DMS 273 treated with DMSO at 0.1 percent for 48 hours (cell line): ENCODE data around the gene SPON1.

ENCODE experiments used
- DNase-seq: peaks from one replicate; lab custom pipeline; 2025; lab: John Stamatoyannopoulos, UW

SPON1 gene

DNA sequence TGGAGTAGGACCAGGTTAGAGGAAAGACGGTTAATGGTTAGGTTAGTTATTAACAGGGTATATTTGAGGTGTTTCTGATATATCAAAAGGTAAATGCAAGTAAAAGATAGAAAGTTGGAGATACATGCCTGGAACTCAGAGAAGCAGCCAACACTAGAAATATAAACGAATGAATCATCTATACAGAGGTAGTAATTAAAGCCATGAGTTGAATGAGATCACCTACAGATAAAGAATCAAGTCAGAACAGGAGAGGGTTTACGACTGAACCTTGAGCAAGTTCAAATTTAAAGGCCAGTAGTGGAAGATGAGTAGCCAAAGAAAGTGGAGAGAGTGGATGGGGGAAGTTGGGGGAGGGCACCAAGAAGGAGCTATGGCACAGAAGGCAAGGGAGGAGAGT lies 73.9 kb downstream of the SPON1 start:
- DNase-seq, result no peak

DNA sequence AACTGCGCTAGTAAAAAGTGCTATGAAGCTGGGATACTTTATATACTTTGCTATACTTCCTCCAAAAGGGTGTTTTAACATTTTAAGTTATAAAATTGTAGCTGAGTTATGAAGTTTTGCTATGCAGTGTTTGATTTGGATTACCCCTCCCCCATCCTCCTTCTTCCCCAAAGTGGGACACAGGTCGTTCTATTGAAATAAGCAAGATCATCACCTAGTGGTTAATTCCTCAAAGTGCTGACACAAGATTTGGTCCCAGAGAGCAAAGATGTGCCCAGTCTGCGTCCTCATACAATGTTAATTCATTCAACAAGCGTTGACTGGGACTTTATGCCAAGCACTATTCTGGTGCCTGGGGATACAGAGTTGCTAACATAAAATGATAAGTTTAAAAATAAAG lies 78.5 kb downstream of the SPON1 start:
- no peak for DNase-seq

DNA sequence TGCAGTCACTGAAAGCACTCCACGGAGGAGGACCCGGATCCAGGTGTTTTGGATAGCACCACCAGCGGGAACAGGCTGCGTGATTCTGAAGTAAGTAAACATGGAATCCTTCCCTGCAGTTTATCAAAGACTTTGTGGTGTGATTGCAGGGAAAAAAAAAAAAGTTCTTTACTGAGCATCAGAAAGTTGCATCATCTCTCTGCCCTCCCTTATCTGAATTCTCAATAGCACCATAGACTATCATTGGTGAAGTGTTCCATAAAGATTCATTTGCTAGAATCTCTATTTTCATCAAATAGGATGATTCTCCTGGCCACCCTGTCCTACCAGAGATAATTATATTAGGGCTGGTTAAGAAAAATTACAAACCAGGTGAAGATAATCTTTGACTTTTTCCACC lies 79.0 kb downstream of the SPON1 start:
- no peak for DNase-seq

DNA sequence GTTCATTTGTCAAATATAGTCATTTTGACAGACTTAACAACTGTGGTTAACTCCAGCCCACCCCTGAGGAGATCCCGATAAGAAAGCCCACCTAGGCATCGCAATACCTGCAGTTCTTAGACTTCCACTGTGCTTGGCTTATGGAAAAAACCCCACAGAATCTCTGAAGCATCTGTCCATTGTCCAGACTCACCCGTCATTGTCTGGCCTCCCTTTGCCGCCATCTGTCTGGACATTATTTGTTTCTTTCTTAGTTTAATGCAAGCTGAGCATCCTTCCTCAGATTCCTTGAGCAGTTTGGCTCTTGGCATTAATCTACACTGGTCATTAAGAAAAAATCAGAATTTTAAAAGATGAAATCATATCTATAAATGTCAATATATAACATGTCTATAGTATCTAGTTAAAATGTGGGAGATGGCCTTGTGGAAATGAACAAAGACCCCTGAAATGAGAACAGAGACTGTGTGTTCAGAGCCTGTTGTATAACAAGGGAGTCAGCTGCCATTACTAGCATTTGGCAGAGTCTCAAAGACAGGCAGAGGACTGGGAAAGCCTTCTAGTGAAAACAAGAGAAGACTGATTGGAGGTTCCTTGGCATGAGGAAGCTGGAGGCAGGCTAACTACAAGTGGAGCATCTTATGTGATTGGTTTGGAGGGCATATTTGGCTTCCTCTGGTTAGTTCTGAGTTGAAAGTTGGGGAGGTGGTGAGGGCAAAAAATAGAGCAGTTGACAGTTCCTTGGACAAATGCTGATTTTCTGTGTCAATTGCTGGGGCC lies 80.4 kb downstream of the SPON1 start:
- DNase-seq, result no peak

DNA sequence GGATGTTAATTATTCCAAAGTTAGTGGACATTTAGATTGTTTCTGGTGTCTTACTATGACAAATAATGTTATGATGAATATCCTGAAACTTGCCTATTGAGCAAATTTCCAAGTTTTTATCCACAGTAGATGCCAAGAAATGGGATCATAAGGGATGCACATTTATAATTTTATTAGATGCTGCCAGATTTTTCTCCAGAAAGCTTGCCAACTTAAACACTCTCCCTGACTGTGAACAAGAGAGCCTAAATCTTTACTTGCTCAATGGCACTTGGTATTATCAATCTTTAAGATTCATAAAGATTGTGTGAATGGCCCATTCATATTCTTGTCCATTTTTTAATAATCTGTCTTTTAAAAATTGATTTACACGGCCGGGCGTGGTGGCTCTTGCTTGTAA lies 82.4 kb downstream of the SPON1 start:
- DNase-seq, result no peak

DNA sequence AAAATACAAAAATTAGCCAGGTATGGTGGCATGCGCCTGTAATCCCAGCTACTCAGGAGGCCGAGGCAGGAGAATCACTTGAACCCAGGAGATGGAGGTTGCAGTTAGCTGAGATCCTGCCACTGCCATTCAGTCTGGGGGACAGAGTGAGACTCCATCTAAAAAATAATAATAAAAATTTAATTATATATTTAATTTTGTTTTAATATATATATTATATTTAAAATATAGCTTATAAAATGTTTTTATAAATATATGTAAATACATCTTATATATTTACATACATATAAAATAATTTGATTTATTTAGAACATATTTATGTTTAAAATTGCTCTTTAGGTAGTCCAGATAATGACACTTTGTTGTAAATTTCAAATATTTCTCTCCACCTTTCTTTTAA lies 82.9 kb downstream of the SPON1 start:
- no peak for DNase-seq

DNA sequence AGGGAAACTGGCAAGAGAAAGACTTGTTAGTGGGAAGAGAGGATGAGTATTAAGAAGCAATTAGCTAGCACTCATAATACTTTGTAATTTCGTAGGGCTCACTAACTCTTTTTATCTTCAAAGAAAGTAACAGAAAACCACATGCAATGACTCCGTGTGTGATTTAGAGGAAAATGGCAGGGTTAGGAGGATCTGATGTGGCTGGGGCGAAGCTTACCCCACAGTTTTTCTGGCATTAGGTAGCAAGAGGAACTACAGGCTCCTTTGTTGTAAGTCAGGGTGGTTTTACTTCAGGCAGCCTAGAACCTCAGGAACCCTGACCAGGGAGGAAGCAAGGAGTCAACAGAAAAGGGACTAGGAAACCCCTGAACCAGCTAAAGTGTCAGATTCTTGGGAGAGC lies 89.7 kb downstream of the SPON1 start:
- no peak for DNase-seq

DNA sequence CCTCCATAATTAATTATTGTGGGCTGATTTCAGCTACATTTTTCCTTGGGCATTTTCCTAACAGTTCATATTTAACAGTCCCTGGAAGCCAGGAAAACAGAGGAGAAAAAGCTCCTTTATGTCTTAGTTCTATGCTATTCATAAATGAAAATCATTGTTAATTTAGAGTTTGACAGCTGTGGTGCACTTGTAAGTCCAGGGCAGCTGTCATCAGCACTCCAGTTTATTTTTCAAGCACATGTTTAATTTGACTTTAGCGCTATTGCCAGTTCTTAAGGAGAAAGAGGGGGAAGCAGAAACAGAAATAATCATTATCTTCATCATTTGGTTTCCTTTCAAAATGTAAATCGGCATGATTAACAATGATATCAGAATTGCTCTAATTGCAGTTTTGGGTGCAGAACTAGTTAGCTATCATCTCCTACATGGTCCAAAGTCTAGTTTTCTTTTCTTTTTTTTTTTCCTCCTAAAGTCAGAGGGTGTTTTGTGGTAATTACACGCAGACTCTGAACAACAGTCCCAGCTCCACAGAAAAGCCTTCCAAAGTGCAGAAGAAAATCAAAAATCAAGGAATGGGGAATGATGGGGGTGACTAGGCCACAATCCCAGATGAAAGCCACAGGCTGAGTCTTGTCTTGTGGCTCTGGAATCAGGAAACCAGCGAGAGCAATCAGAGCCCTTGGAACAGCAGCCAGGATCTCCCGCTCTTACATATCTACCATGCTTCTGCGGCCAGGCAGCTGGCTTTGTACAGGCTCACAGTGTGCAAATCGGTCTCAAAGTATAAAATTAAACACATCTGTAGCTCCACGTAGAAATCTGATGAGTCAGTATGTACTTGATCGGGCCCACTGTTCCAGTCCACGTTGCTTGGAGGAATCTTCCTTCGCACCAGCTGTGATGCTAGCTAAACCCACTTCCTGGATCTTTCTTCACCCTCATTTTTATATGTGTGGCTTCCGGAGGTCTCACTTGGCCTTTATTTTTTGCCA lies 91.9 kb downstream of the SPON1 start:
- no peak for DNase-seq

DNA sequence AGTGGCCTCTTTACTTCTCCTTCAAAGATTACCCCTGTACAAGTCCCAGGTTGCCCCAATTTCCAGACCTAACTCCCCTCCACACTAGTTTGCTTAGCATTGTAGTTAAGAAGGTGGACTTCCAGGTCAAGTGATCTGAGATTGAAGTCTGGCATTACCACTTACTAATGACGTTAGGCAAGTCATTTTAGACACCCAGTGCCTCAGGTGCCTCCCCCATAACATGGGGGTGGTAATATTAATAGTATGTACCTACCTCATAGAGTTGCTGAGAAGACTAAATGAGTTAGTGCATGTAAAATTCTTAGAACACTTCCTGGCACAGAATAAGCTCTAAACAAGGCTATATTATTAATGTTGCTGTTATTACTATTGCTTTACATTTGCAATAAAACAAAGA lies 93.4 kb downstream of the SPON1 start:
- DNase-seq, result no peak

DNA sequence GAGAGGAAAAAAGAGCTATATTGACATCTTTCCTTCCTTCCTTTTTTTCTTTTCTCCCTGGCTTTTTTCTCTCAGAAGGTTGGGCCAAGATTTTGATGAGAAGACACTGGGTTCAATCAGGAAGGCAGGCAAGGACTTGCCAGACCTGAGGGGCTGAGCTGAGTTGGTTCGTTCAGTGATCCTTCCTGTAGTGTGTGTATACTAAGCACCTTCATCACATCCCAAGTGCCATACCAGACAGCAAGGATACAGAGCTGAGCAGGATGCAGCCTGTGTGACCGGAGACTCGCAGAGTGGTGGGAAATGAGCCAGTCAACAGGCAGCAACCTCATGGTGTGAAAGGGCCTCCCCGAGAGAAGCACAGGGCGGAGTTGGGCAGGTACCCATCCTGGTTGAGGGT lies 95.5 kb downstream of the SPON1 start:
- DNase-seq, result no peak

DNA sequence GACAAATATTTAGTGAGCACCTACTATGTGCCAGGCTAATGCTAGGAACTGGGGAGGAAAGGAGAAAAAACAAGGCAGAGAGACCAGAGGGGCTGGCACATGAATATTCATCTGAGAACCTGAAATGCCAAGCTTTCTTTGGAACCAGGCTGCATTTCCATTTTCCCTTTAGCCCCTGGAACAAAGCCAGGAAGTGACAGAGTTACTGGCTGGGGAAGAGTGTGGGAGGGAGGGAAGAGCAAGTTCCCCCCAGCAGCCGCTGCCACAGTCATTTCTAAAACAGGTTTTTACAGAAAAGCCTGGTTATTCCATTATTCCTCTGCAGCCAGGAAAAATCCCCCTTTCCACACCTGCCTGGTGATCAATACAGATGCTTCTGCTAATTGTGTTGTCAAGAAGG lies 97.0 kb downstream of the SPON1 start:
- no peak for DNase-seq

DNA sequence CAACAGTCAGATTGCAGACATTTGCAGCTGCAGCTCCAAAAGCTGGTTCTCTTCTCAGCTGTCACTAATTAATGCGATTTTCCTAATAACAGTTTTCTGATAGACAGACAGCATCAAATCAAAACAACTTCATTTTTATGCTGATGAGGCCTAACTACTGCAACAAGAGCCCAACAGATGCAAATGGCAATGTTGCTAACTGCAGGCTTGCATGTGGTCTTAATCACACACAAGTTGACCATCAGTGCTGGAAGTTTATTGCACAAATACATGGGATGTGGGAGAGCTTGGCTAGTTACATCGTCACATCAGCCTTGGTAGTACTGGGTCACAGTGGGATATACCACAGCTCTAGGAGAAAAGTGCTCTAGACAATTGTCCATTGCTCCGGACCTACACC lies 99.2 kb downstream of the SPON1 start:
- no peak for DNase-seq

DNA sequence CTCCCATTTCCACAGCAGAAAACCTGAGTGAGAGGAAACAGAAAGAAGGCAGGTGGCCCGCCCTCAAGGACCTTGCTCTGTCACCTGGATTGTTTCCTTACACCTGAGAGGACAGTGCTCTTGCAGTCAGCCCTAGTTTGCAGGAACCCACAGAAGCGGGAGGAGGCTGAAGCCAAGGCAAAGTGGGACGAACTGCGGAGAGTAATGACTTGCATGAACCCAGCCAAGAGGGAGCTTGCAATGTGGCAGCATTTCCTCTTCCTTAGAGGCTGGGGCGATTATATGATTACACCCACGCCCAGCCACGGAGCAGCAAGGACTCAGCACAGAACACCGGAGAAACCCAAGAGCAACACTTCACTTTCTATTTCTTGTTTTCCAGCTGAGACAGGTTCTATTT lies 102.6 kb downstream of the SPON1 start:
- no peak for DNase-seq

DNA sequence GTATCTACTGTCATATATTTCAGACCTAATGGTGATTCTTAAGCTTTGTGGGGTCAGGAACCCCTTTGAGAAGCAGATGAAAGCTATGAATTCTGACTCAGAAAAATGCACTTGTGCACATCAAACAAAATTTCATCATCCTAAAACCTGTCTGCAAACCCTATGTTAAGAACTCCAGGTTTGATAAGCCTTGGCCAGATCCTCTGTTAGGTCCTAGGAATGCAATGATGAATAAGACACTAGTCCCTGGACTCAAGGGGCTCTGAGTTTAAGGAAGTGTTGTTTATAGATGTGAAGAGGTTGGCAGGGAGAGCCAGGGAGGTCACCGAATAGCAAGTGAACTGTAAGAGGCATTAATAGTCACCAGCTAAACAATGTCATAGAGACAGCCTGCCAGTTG lies 103.2 kb downstream of the SPON1 start:
- DNase-seq, result no peak

DNA sequence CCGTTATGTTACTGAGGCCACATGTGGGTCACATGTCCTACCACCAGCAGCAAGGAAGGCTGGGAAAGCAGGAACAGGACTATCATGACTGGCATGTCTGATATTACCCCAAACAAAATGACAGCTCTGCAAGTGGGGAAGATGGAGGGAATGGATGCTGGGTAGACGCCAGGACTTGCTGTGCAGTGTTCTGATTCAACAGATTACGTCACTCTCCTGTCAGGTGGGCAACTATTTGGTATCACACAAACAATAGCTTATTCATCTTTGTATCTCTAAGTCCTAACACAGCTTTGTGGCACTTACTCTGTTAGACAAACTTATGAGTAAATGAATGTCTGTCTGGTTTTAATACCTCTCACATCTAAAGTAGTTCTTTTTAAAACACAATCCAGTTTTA lies 105.2 kb downstream of the SPON1 start:
- DNase-seq, result no peak

DNA sequence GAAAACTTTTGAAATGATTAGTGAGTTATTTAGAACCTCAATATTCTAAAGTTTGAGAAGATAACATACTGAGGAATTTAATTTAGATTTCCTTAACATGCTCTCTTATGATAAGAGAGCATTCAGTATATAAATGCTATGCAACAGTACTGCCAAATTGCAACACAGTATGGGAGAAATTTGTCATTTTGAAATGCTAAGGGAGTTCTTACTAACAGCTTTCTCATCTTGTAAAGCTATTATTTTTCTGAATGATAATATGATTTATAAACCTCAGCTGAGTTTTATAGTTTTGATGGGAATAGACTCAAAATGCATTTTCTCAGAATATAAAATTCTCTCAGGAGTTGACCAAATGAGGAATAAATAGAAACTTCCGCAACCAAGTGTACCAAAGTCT lies 108.4 kb downstream of the SPON1 start:
- DNase-seq, result no peak

DNA sequence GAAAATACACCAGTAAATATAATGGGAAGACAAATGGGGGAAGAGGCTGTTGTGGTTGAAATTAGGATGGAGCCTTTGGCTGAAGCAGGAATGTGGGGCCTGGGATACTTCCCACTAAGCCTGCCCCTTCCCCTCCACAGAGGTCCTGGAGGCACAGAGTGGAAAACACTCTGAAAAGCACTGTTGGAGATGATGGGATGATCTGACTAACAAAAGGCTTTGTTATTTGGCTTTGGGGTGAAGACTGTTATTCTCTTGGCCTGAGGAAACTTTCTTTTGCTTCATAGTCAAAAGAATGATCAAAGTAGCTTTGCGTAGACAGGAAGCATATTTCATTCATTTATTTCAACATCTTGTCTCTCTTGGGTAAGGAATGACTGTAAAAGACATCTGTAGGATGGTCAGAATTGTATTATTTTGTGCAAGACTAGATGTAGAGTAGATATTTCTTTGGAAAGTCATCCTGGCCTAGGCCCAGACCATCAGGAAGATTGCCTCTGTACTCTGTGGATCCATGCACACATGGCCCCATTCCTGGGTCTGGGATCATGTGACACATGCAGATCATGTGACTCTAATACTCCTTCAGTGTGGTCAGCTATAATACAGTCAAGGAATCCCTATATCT lies 111.4 kb downstream of the SPON1 start:
- no peak for DNase-seq

DNA sequence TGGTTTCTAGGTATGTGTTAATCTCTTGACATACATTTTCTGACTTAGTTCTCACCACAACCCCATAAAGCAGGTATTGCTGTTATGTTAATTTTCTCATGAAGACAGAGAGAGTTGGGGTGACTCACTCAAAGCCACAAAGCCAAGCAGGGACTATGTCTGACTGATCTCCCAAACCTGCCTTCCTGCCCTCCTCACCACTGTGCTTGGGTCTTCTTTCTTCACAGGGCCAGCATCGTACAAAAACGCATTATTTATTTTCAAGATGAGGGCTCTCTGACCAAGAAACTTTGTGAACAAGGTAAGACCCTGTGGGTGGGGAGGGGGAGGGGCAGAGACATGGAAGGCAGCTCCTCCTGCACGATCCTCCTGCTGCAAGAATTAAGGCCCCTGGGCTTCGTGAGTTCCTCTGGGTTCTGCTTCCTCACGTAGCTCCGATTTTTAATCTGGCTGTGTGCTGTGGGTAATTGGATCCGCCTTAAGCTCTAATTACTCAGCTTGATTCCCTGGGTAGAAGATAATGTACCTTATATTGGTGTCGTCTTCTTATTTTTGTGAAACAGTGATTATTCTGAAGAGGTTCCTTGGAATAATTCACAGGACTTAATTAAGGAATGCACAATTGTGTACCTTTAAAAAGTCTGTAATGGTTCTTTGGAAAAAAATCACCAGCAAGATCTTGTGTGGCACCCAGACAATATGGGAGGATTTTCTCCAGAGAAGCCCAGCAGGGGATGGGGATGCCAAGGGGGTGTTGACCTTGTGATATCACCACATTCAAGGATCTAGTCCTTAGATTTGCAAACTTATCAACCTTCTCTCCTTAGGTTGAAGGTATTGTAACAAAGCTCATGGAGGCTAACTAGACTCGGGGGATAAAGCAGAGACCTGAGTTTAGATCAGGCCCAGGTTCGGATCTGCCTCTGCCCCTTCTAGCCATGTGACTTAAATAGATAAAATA lies 112.9 kb downstream of the SPON1 start:
- no peak for DNase-seq

DNA sequence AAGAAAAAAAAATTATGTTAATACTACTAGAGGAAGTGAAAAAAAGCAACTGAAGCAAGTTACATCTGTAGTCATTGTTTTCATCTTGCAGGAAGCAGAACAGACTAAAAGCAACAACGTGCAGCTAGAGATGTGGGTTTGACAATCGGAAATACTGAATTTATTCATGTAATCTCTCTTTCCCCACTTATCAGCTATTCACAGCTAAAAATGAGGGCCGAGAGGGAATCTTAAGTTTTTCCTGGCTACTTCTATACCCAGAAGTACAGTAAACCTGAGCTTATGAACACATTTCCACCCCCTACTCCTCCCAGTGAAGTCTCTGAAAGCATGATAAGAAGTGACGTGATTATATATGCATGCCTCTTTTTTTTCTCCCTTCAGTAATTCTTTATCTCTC lies 116.5 kb downstream of the SPON1 start:
- DNase-seq, result no peak

DNA sequence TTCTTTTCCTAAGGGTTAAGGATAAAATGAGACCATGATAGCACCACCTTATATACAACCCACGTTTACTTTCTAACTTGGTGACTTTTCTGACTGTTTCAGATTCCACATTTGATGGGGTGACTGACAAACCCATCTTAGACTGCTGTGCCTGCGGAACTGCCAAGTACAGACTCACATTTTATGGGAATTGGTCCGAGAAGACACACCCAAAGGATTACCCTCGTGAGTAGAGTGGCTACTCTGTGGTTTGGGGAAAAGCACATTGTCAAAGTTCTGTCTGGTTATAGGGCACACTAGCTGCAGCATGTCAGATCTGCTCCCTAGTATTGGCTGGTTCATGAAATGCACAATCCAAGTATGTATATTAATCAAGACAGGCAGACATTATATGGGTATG lies 117.3 kb downstream of the SPON1 start:
- no peak for DNase-seq

DNA sequence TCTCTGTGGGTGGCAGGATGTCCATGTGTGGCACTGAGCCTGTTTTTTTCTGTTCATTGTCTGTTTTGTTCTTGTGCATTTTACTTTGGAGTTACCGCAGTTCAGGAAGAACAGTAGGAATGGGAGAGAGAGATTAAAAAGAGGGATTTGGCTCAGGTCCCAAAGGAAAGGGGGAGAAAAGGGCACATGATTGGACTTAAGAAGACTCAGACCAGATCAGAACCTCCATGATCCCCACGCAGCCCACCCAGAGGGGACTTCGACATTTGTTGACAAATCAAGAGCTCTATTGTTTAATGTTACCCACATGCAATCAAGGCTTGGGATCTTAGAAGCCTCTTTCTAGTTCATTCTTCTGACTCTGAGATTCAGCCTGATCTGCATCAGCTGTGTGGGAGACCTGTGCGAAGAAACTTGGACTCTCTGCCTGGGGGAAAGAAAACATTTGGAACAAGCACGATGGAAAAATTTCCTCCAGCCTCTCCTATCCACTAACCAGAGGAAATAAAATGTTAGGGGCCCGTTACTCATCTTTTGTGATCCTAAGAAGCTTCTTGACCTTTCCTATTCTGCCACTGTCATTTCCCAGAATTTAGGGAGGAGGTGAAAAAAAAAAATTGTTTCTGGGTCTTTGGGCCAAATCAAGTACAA lies 119.2 kb downstream of the SPON1 start:
- DNase-seq, result no peak
